ENCODE data around the gene RBFOX2.

Gene RBFOX2

DNA sequence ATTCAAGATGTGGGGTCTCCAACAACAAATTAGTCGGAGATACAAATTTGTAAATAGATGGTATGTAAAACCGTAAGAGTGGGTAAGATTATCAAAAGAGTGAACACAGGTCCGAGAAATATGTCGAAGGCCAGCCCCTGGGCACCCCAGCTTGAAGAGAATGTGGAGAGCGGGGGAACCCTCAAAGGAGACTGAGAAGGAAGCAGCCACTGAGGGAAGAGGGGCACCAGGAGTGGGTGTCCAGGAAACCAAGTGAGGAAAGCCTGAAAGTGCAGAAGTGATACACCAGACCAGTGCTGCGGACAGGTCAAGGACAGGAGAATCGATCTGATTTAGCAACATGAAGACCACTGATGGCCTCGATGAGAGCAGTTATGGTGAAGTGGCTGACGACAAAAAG, 296.5 kb downstream of the RBFOX2 start:
- Histone ChIP-seq H3K79me2 (ENCODE audit: insufficient read depth, low read length) (no peaks in the 10 kb centered on the region), H3K4me3 (ENCODE audit: low read depth, low read length, poor library complexity, severe bottlenecking) (no peak overlapping the region), H3F3A (ENCODE audit: insufficient read depth, low read length) (no peaks in the 10 kb centered on the region), H3K27ac (ENCODE audit: low read depth, low read length, poor library complexity, severe bottlenecking) (no peak overlapping the region), H3K4me1 (ENCODE audit: insufficient read depth, low read length, severe bottlenecking) (peaks cover 73% of the 10 kb centered on the region), H3K9me3 (ENCODE audit: low read length) (no peaks in the 10 kb centered on the region), H3K27me3 (ENCODE audit: insufficient read depth, low read length) (no peaks in the 10 kb centered on the region), H3K9ac (ENCODE audit: low read length) (no peak overlapping the region), H3K4me2 (ENCODE audit: low read length) (no peak overlapping the region), H3K9me2 (ENCODE audit: low read depth, low read length) (no peaks in the 10 kb centered on the region), H3K36me3 (ENCODE audit: insufficient read depth, low read length) (no peaks in the 10 kb centered on the region), H4K20me1 (ENCODE audit: insufficient read depth, low read length) (no peaks in the 10 kb centered on the region), H2AFZ (ENCODE audit: low read length) (no peak overlapping the region)
- TF ChIP-seq EZH2 (IDR thresholded peaks at IDR 0.05; ENCODE audit: borderline replicate concordance, low read length), result no peak
- TF ChIP-seq, protein P1, sequence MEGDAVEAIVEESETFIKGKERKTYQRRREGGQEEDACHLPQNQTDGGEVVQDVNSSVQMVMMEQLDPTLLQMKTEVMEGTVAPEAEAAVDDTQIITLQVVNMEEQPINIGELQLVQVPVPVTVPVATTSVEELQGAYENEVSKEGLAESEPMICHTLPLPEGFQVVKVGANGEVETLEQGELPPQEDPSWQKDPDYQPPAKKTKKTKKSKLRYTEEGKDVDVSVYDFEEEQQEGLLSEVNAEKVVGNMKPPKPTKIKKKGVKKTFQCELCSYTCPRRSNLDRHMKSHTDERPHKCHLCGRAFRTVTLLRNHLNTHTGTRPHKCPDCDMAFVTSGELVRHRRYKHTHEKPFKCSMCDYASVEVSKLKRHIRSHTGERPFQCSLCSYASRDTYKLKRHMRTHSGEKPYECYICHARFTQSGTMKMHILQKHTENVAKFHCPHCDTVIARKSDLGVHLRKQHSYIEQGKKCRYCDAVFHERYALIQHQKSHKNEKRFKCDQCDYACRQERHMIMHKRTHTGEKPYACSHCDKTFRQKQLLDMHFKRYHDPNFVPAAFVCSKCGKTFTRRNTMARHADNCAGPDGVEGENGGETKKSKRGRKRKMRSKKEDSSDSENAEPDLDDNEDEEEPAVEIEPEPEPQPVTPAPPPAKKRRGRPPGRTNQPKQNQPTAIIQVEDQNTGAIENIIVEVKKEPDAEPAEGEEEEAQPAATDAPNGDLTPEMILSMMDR (IDR thresholded peaks at IDR 0.05; ENCODE audit: low read length), result no peak

GRCh38 chr22:35731321-35731720, 297.3 kb downstream of the RBFOX2 start:
- Histone ChIP-seq H3K36me3 (ENCODE audit: insufficient read depth, low read length) (no peaks in the 10 kb centered on the region), H3F3A (ENCODE audit: insufficient read depth, low read length) (no peaks in the 10 kb centered on the region), H3K4me2 (ENCODE audit: low read length) (no peak overlapping the region)

DNA sequence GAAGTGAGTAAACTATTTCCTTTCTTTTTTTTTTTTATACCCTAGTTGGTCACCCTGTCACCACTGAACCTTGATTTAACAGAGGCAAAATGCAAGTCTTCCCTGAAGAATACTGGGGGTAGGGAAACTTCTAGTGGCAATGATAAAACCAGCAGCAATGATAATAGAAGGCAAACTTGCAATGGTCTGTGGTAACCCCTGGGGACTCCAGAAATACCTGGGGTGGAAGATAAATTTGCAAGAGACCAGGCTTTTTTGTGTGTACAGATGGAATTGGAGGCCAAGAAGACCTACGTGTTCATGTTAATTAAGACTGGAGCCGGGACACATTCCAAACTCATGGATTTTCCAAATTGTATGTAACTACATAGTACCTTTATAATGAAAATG, 299.3 kb downstream of the RBFOX2 start:
- Histone ChIP-seq H3K36me3 (ENCODE audit: insufficient read depth, low read length) (no peaks in the 10 kb centered on the region), H3K4me1 (ENCODE audit: insufficient read depth, low read length, severe bottlenecking) (peaks cover 72% of the 10 kb centered on the region), H3K27me3 (ENCODE audit: insufficient read depth, low read length) (no peaks in the 10 kb centered on the region), H2AFZ (ENCODE audit: low read length) (no peak overlapping the region), H3K27ac (ENCODE audit: low read depth, low read length, poor library complexity, severe bottlenecking) (peak overlapping the region; percentile 89), H3K4me2 (ENCODE audit: low read length) (peak overlapping the region; percentile 68), H3K79me2 (ENCODE audit: insufficient read depth, low read length) (no peaks in the 10 kb centered on the region), H3K9ac (ENCODE audit: low read length) (peak overlapping the region; percentile 57), H4K20me1 (ENCODE audit: insufficient read depth, low read length) (no peaks in the 10 kb centered on the region), H3F3A (ENCODE audit: insufficient read depth, low read length) (0 out of 2 replicates have a peak, but pooled peaks cover 4% of the 10 kb centered on the region), H3K9me3 (ENCODE audit: low read length) (no peaks in the 10 kb centered on the region), H3K4me3 (ENCODE audit: low read depth, low read length, poor library complexity, severe bottlenecking) (peak overlapping the region; percentile 49), H3K9me2 (ENCODE audit: low read depth, low read length) (no peaks in the 10 kb centered on the region)
- TF ChIP-seq, protein P1 (IDR thresholded peaks at IDR 0.05; ENCODE audit: low read length), result no peak; the same call in 1 of the 2 replicates
- TF ChIP-seq EZH2 (IDR thresholded peaks at IDR 0.05; ENCODE audit: borderline replicate concordance, low read length), result no peak

More at GRCh38 chr22:35731321-35731720, 297.3 kb downstream of the RBFOX2 start:
- no peaks in the 10 kb centered on the region for H3K27me3 ChIP-seq (ENCODE audit: insufficient read depth, low read length)
- H3K9me2 ChIP-seq (ENCODE audit: low read depth, low read length), result no peaks in the 10 kb centered on the region
- no peaks in the 10 kb centered on the region for H3K9me3 ChIP-seq (ENCODE audit: low read length)
- H3K4me1 ChIP-seq (ENCODE audit: insufficient read depth, low read length, severe bottlenecking), result peaks cover 75% of the 10 kb centered on the region
- H3K9ac ChIP-seq (ENCODE audit: low read length), result no peak overlapping the region
- H4K20me1 ChIP-seq (ENCODE audit: insufficient read depth, low read length), result no peaks in the 10 kb centered on the region
- no peak overlapping the region for H2AFZ ChIP-seq (ENCODE audit: low read length)
- no peaks in the 10 kb centered on the region for H3K79me2 ChIP-seq (ENCODE audit: insufficient read depth, low read length)
- TF ChIP-seq, protein P1 (IDR thresholded peaks at IDR 0.05; ENCODE audit: low read length), result no peak
- TF ChIP-seq EZH2 (IDR thresholded peaks at IDR 0.05; ENCODE audit: borderline replicate concordance, low read length), result no peak
- H3K4me3 ChIP-seq (ENCODE audit: low read depth, low read length, poor library complexity, severe bottlenecking), result no peak overlapping the region
- H3K27ac ChIP-seq (ENCODE audit: low read depth, low read length, poor library complexity, severe bottlenecking), result no peak overlapping the region

Data from OCI-LY1 (cell line).